PC-3 (cell line): ENCODE measurements around the gene ODAM. TPM values are rescaled to one million over a fixed set of nuclear protein-coding genes. Genes with fewer than 3 reads are reported as not detected.
"Not testable (repeated sequence)": the region's sequence is repeated elsewhere in the genome, so short reads cannot be mapped to it uniquely, and the experiment has no call there.

Experiments
- ATAC-seq: fragments of 200-7000 bp; cut with Tn5 transposase; 2 replicates; pipeline ENCODE4 v1.9.1; 2020; ENCODE audit warnings: mild to moderate bottlenecking, moderate library complexity
- BruUV-seq: library from RNA; stranded (reverse); fragments of 400-500 nt; replicated peaks from 2 replicates; lab custom pipeline; 2021; lab: Mats Ljungman, UMichigan
- CTCF ChIA-PET: fragments of 300-600 bp; sonication (Branson Sonifier 250); formaldehyde crosslinking; loops from one replicate; lab custom pipeline; 2022; ENCODE audit warnings: antibody characterized with exemption; lab: Charles Lee
- POLR2A ChIA-PET: fragments of 300-600 bp; sonication (Branson Sonifier 250); formaldehyde crosslinking; loops from one replicate; lab custom pipeline; 2022; ENCODE audit warnings: antibody characterized with exemption; ENCODE audit not compliant: unreplicated experiment; lab: Charles Lee
- DNase-seq: peaks from one replicate; pipeline ENCODE4 v3.0.0-alpha.2; 2015
- H2AFZ ChIP-seq: fragments of 300-600 bp; sonication (generic); 2 replicates; pipeline ENCODE4 v1.6.0; 2016; ENCODE audit warnings: antibody characterized with exemption, low read length
- H3F3A ChIP-seq: fragments of 300-600 bp; sonication (generic); one replicate; pipeline ENCODE4 v1.6.0; 2017; ENCODE audit warnings: antibody characterized with exemption, low read length, control low read depth, mild to moderate bottlenecking; ENCODE audit not compliant: unreplicated experiment
- H3K27ac ChIP-seq: fragments of 300-600 bp; sonication (generic); 2 replicates; pipeline ENCODE4 v1.5.1; 2016; ENCODE audit warnings: mild to moderate bottlenecking, low read length
- H3K27me3 ChIP-seq: fragments of 300-600 bp; sonication (generic); 2 replicates; pipeline ENCODE4 v1.6.1; 2016; ENCODE audit warnings: low read length, mixed read lengths
- H3K36me3 ChIP-seq: fragments of 300-600 bp; sonication (generic); 2 replicates; pipeline ENCODE4 v1.6.1; 2016; ENCODE audit warnings: low read depth, mixed run types, low read length, mixed read lengths
- H3K4me1 ChIP-seq: fragments of 300-600 bp; sonication (generic); 2 replicates; pipeline ENCODE4 v1.5.1; 2016; ENCODE audit warnings: low read length; ENCODE audit not compliant: insufficient read depth
- H3K4me2 ChIP-seq: fragments of 300-600 bp; sonication (generic); 2 replicates; pipeline ENCODE4 v1.6.0; 2016; ENCODE audit warnings: low read length
- H3K4me3 ChIP-seq: fragments of 300-600 bp; sonication (generic); 2 replicates; pipeline ENCODE4 v1.5.1; 2016; ENCODE audit warnings: mild to moderate bottlenecking, low read length, mixed read lengths
- H3K79me2 ChIP-seq: fragments of 300-600 bp; sonication (generic); 2 replicates; pipeline ENCODE4 v1.6.1; 2017; ENCODE audit warnings: low read length, mixed read lengths
- H3K9ac ChIP-seq: fragments of 300-600 bp; sonication (generic); 2 replicates; pipeline ENCODE4 v1.6.0; 2016; ENCODE audit warnings: mild to moderate bottlenecking, low read length
- H3K9me2 ChIP-seq: fragments of 300-600 bp; sonication (generic); replicated peaks from 2 replicates; pipeline ENCODE4 v1.6.1; 2016; ENCODE audit warnings: mixed run types, low read length, mixed read lengths
- H3K9me3 ChIP-seq: fragments of 300-600 bp; sonication (generic); 2 replicates; pipeline ENCODE4 v1.6.1; 2016; ENCODE audit warnings: low read length, mixed read lengths
- H4K20me1 ChIP-seq: fragments of 300-600 bp; sonication (generic); 2 replicates; pipeline ENCODE4 v1.6.1; 2016; ENCODE audit warnings: low read length, mixed read lengths
- CTCF ChIP-seq: fragments of 300-600 bp; sonication (generic); conservative IDR thresholded peaks from 2 replicates; pipeline ENCODE4 v1.5.1; 2017; ENCODE audit warnings: antibody characterized with exemption, low read depth, mild to moderate bottlenecking, low read length
- EZH2 ChIP-seq: fragments of 300-600 bp; sonication (generic); IDR thresholded peaks from one replicate; pipeline ENCODE4 v1.6.1; 2017; ENCODE audit warnings: antibody characterized with exemption, mild to moderate bottlenecking, low read length; ENCODE audit not compliant: unreplicated experiment
- EZH2phosphoT487 ChIP-seq: fragments of 300-600 bp; sonication (generic); IDR thresholded peaks from 2 replicates; pipeline ENCODE4 v1.6.1; 2018; ENCODE audit warnings: mild to moderate bottlenecking, antibody characterized with exemption, low read length, borderline replicate concordance
- intact Hi-C: fragments of 100-400 bp; cut with micrococcal nuclease; formaldehyde crosslinking; loops from 2 replicates; pipeline ENCODE4 v1.9.0; 2023
- total RNA-seq: library from RNA; depleted of rRNA; stranded (reverse); fragments of >200 nt; gene quantifications from 2 replicates; pipeline ENCODE4 v1.2.3, GENCODE V29; 2014

Gene ODAM
- total RNA-seq, 1 experiment from 2014 or later, result not detected

- H3K9me3 ChIP-seq, result no peaks in the 10 kb centered on the region
- no peaks in the 10 kb centered on the region for H3K4me1 ChIP-seq
- no TSS peak for BruUV-seq
- H3K36me3 ChIP-seq, result no peaks in the 10 kb centered on the region
- intact Hi-C loops, result no loop called here
- H3K9me2 ChIP-seq, result no peaks in the 10 kb centered on the region
- POLR2A ChIA-PET, result interaction anchor here (0.6 kb wide), 1 partner anchor 34 kb away, joined by 3 read pairs; no protein-coding TSS in a partner anchor
- ATAC-seq (no peak), DNase-seq (no peak)
- H3K4me2 ChIP-seq, result no peak overlapping the region
- H3F3A ChIP-seq, result no peaks in the 10 kb centered on the region
- H2AFZ ChIP-seq, result no peak overlapping the region
- no peak overlapping the region for H3K4me3 ChIP-seq
- no peak overlapping the region for H3K27ac ChIP-seq
- CTCF ChIA-PET, result no interaction called here
- peaks cover 25% of the 10 kb centered on the region; the same call in 1 of the 2 replicates for H3K27me3 ChIP-seq
- H3K9ac ChIP-seq, result no peak overlapping the region
- no peaks in the 10 kb centered on the region for H3K79me2 ChIP-seq
- no peak for TF ChIP-seq CTCF
- no peaks in the 10 kb centered on the region for H4K20me1 ChIP-seq
These were observed 1.3 kb downstream of the ODAM start for GRCh38 chr4:70196857-70197256.

- Histone ChIP-seq H3K9me3 (no peaks in the 10 kb centered on the region), H3K36me3 (no peaks in the 10 kb centered on the region), H3K4me2 (no peak overlapping the region), H3K4me3 (no peak overlapping the region), H2AFZ (no peak overlapping the region), H3K27me3 (peaks cover 24% of the 10 kb centered on the region; the same call in 1 of the 2 replicates), H3F3A (no peaks in the 10 kb centered on the region), H3K27ac (no peak overlapping the region), H3K9ac (no peak overlapping the region), H3K4me1 (no peaks in the 10 kb centered on the region), H3K79me2 (no peaks in the 10 kb centered on the region), H4K20me1 (no peaks in the 10 kb centered on the region), H3K9me2 (no peaks in the 10 kb centered on the region)
- TF ChIP-seq EZH2phosphoT487, result no peak
- no peak for TF ChIP-seq EZH2
- no peak for TF ChIP-seq CTCF
- BruUV-seq, result no TSS peak
- DNase-seq, result no peak
- intact Hi-C loops, result no loop called here
- ATAC-seq, result no peak
- ChIA-PET POLR2A (no interaction called here), CTCF (no interaction called here)
These were observed 2.3 kb downstream of the ODAM start for GRCh38 chr4:70197842-70198241.

GRCh38 chr4:70203601-70204000, 8.1 kb downstream of the ODAM start:
- Histone ChIP-seq H3K27me3 (peaks cover 5% of the 10 kb centered on the region; the same call in 1 of the 2 replicates), H3K4me3 (no peak overlapping the region), H3K9me3 (no peaks in the 10 kb centered on the region), H3K36me3 (no peaks in the 10 kb centered on the region), H3K79me2 (no peaks in the 10 kb centered on the region), H3K9ac (no peak overlapping the region), H3F3A (no peaks in the 10 kb centered on the region), H2AFZ (no peak overlapping the region), H3K27ac (no peak overlapping the region), H3K9me2 (no peaks in the 10 kb centered on the region), H3K4me2 (no peak overlapping the region), H3K4me1 (no peaks in the 10 kb centered on the region), H4K20me1 (no peaks in the 10 kb centered on the region)
- ATAC-seq (no peak), DNase-seq (no peak)
- ChIA-PET POLR2A (no interaction called here), CTCF (no interaction called here)
- intact Hi-C loops, result no loop called here
- BruUV-seq, result no TSS peak
- TF ChIP-seq EZH2phosphoT487 (no peak), EZH2 (no peak), CTCF (no peak)

- ATAC-seq, H3K9me2 ChIP-seq, DNase-seq, H4K20me1 ChIP-seq, H3K9me3 ChIP-seq, H3K4me2 ChIP-seq, H2AFZ ChIP-seq, H3K9ac ChIP-seq, H3K27ac ChIP-seq, intact Hi-C loops, H3K4me1 ChIP-seq, BruUV-seq, H3F3A ChIP-seq, H3K27me3 ChIP-seq, POLR2A ChIA-PET, H3K36me3 ChIP-seq, H3K79me2 ChIP-seq, CTCF ChIA-PET, H3K4me3 ChIP-seq: not testable (repeated sequence)
These were observed 17.2 kb downstream of the ODAM start for GRCh38 chr4:70212752-70213151.
